ENCODE data around the gene ZNF205. TPM values are rescaled to one million over a fixed set of nuclear protein-coding genes. Genes with fewer than 3 reads are reported as not detected.

ZNF205 gene
- total and polyA plus RNA-seq, 2 of the 4 experiments (the other 2 are of a cell fraction): 8.2 to 12.7 TPM

- Histone ChIP-seq H3K56ac (ENCODE audit: extremely low read depth, insufficient read depth, low read length) (no peak overlapping the region), H3K9me1 (ENCODE audit: insufficient read depth, low read length) (no peaks in the 10 kb centered on the region), H2BK120ac (ENCODE audit: low read depth, low read length) (no peak overlapping the region), H2AK9ac (replicated peaks; ENCODE audit: low read depth, low read length, poor library complexity) (no peak overlapping the region), H2BK5ac (ENCODE audit: low read depth, low read length, poor library complexity, severe bottlenecking) (no peak overlapping the region), H4K91ac (ENCODE audit: insufficient read depth, low read depth, low read length) (no peak overlapping the region), H3K4me3 (ENCODE audit: insufficient read depth, low read depth, low read length) (no peak overlapping the region), H3K23ac (ENCODE audit: low read depth, low read length) (no peak overlapping the region), H3K4me1 (ENCODE audit: control insufficient read depth, insufficient read depth, low read length) (no peaks in the 10 kb centered on the region), H2BK20ac (ENCODE audit: low read depth, low read length) (no peak overlapping the region), H2BK15ac (ENCODE audit: low read depth, low read length) (no peak overlapping the region), H3K79me1 (ENCODE audit: low read depth in 1 of 2, low read length in 2 of 2) (no peaks in the 10 kb centered on the region), H2AFZ (replicated peaks; ENCODE audit: low read length, poor library complexity) (no peak overlapping the region), H3K14ac (replicated peaks; ENCODE audit: low read depth, low read length) (no peak overlapping the region), H4K5ac (ENCODE audit: low read depth, low read length) (no peak overlapping the region), H4K20me1 (ENCODE audit: insufficient read depth, low read length) (no peaks in the 10 kb centered on the region), H3K27me3 (ENCODE audit: control insufficient read depth, insufficient read depth, low read length) (peaks cover 28% of the 10 kb centered on the region), H3K18ac (ENCODE audit: low read depth, low read length) (no peak overlapping the region), H3K4me2 (ENCODE audit: low read depth, low read length) (no peak overlapping the region), H4K8ac (ENCODE audit: low read depth in 2 of 2, low read length in 2 of 2) (no peak overlapping the region), H3K27ac (ENCODE audit: insufficient read depth, low read length) (no peak overlapping the region), H3K9me3 (ENCODE audit: control insufficient read depth, insufficient read depth, low read length) (no peaks in the 10 kb centered on the region), H3K36me3 (ENCODE audit: control insufficient read depth, insufficient read depth, low read length) (no peaks in the 10 kb centered on the region), H3K4ac (ENCODE audit: low read depth, low read length) (no peak overlapping the region), H3K9ac (ENCODE audit: low read depth, low read length) (no peak overlapping the region), H2AK5ac (ENCODE audit: low read depth, low read length) (no peak overlapping the region)
- DNase-seq: no peak
- no peak for ATAC-seq (ENCODE audit: low read depth)
- in situ Hi-C loops (cut with MboI; ENCODE audit: low sequenced_read_pairs) (no loop called here), dilution Hi-C loops (cut with HindIII; ENCODE audit: low sequenced_read_pairs, unreplicated experiment) (no loop called here), intact Hi-C loops (cut with micrococcal nuclease) (no loop called here)
- TF ChIP-seq MXI1 (IDR thresholded peaks at IDR 0.05; ENCODE audit: borderline replicate concordance, low read depth, low read length) (no peak), CHD1 (IDR thresholded peaks at IDR 0.05; ENCODE audit: low read depth, low read length) (no peak), ELK1 (IDR thresholded peaks at IDR 0.05; ENCODE audit: borderline replicate concordance, low read depth, low read length) (no peak), FOS (IDR thresholded peaks at IDR 0.05; ENCODE audit: low read depth, low read length) (no peak), SMC3 (IDR thresholded peaks at IDR 0.05; ENCODE audit: low read depth, low read length) (no peak), BHLHE40 (IDR thresholded peaks at IDR 0.05; ENCODE audit: low read depth, low read length) (no peak), MAZ (IDR thresholded peaks at IDR 0.05; ENCODE audit: borderline replicate concordance, low read depth, low read length) (no peak)
- no TSS peak for BruUV-seq (replicated peaks)
- ChIA-PET CTCF (no interaction called here), POLR2A (ENCODE audit: unreplicated experiment) (no interaction called here)
- 42% methylated on average over 9 of the region's 20 CpGs; no CpG with 5 or more reads in 1 of the 2 experiments for WGBS, 2 experiments (ENCODE audit: extremely low coverage in 2 of 2, insufficient read length in 1 of 2)
These were observed 19.9 kb upstream of the ZNF205 start for GRCh38 chr16:3092501-3092941.
